Mesenchymal stem cell (in vitro differentiated cells and primary cell): Measurements from ENCODE around the gene FIGLA.

ENCODE experiments used
- DNase-seq: peaks from one replicate; pipeline ENCODE4 v3.0.0-alpha.2; 2013
- H2AFZ ChIP-seq: one replicate; pipeline ENCODE4 v1.6.1; 2013; ENCODE audit warnings: low read depth, mild to moderate bottlenecking, control low read depth, inconsistent platforms, low read length, moderate library complexity
- H2AK5ac ChIP-seq: 2 replicates; pipeline ENCODE4 v1.6.1; 2013; ENCODE audit warnings: low read length, moderate library complexity, mild to moderate bottlenecking, inconsistent platforms; ENCODE audit not compliant: severe bottlenecking
- H2BK120ac ChIP-seq: one replicate; pipeline ENCODE4 v1.6.1; 2013; ENCODE audit warnings: low read depth, mild to moderate bottlenecking, inconsistent platforms, low read length, moderate library complexity
- H2BK12ac ChIP-seq, 2 experiments: one replicate each; pipeline ENCODE4 v1.6.1; 2013; ENCODE audit warnings: inconsistent platforms in 2 of 2, low read length in 2 of 2, mild to moderate bottlenecking in 2 of 2, moderate library complexity in 2 of 2, control low read depth in 1 of 2
- H2BK15ac ChIP-seq: one replicate; pipeline ENCODE4 v1.6.1; 2013; ENCODE audit warnings: mild to moderate bottlenecking, low read depth, inconsistent platforms; ENCODE audit not compliant: poor library complexity, severe bottlenecking
- H2BK5ac ChIP-seq: 2 replicates; pipeline ENCODE4 v1.6.1; 2013; ENCODE audit warnings: low read depth, mild to moderate bottlenecking, low read length, control low read depth, inconsistent platforms; ENCODE audit not compliant: poor library complexity, severe bottlenecking
- H3K14ac ChIP-seq, 2 experiments: one replicate each; pipeline ENCODE4 v1.6.1; 2013; ENCODE audit warnings: inconsistent platforms in 2 of 2, low read length in 2 of 2, control low read depth in 1 of 2, mild to moderate bottlenecking in 1 of 2, moderate library complexity in 1 of 2
- H3K18ac ChIP-seq, 2 experiments: one replicate each; pipeline ENCODE4 v1.6.1; 2013; ENCODE audit warnings: inconsistent platforms in 2 of 2, low read length in 2 of 2, control low read depth in 1 of 2, low read depth in 1 of 2, mild to moderate bottlenecking in 1 of 2
- H3K23ac ChIP-seq, 2 experiments: one replicate each; pipeline ENCODE4 v1.6.1; 2013; ENCODE audit warnings: inconsistent platforms in 2 of 2, low read length in 2 of 2, mild to moderate bottlenecking in 2 of 2, moderate library complexity in 2 of 2, control low read depth in 1 of 2
- H3K27ac ChIP-seq: 2 replicates; pipeline ENCODE4 v1.5.1; 2013; ENCODE audit warnings: mild to moderate bottlenecking, moderate library complexity, low read length, control low read depth, inconsistent platforms; ENCODE audit not compliant: poor library complexity, severe bottlenecking
- H3K27me3 ChIP-seq, 2 experiments: 2 replicates each; pipeline versions ENCODE4 v1.6.1 to v1.7.0; 2013; ENCODE audit warnings: low read length in 2 of 2, mild to moderate bottlenecking in 2 of 2, moderate library complexity in 2 of 2, control low read depth in 1 of 2, inconsistent platforms in 1 of 2; ENCODE audit not compliant: control insufficient read depth in 1 of 2, insufficient read depth in 1 of 2
- H3K36me3 ChIP-seq, 2 experiments: 2 replicates each; pipeline versions ENCODE4 v1.6.1 to v1.7.0; 2013; ENCODE audit warnings: low read length in 2 of 2, control low read depth in 1 of 2, inconsistent platforms in 1 of 2, low read depth in 1 of 2, mild to moderate bottlenecking in 1 of 2; ENCODE audit not compliant: insufficient read depth in 2 of 2, control insufficient read depth in 1 of 2
- H3K4ac ChIP-seq, 2 experiments: one replicate each; pipeline ENCODE4 v1.6.1; 2013; ENCODE audit warnings: inconsistent platforms in 2 of 2, low read length in 2 of 2, mild to moderate bottlenecking in 2 of 2, moderate library complexity in 2 of 2, control low read depth in 1 of 2, low read depth in 1 of 2
- H3K4me1 ChIP-seq: 2 replicates; pipeline ENCODE4 v1.6.1; 2013; ENCODE audit warnings: low read depth, low read length, control low read depth; ENCODE audit not compliant: control insufficient read depth, insufficient read depth
- H3K4me2 ChIP-seq: 2 replicates; pipeline ENCODE4 v1.6.1; 2013; ENCODE audit warnings: low read length, mild to moderate bottlenecking, inconsistent platforms; ENCODE audit not compliant: poor library complexity, severe bottlenecking
- H3K4me3 ChIP-seq, 2 experiments: 2 replicates each; pipeline versions ENCODE4 v1.5.1 to v1.7.0; 2013; ENCODE audit warnings: low read length in 2 of 2, mild to moderate bottlenecking in 2 of 2, control low read depth in 1 of 2, low read depth in 1 of 2; ENCODE audit not compliant: insufficient read depth in 1 of 2
- H3K79me1 ChIP-seq: replicated peaks from 2 replicates; pipeline ENCODE4 v1.6.1; 2013; ENCODE audit warnings: mild to moderate bottlenecking, control low read depth, low read length, inconsistent platforms; ENCODE audit not compliant: poor library complexity, severe bottlenecking
- H3K9ac ChIP-seq: 2 replicates; pipeline ENCODE4 v1.7.0; 2013; ENCODE audit warnings: mild to moderate bottlenecking, low read length, moderate library complexity
- H3K9me3 ChIP-seq: 2 replicates; pipeline ENCODE4 v1.7.0; 2013; ENCODE audit warnings: mild to moderate bottlenecking, low read length; ENCODE audit not compliant: control insufficient read depth
- H4K8ac ChIP-seq: one replicate; pipeline ENCODE4 v1.6.1; 2013; ENCODE audit warnings: inconsistent platforms, mild to moderate bottlenecking, low read length, moderate library complexity
- H4K91ac ChIP-seq: one replicate; pipeline ENCODE4 v1.6.1; 2013; ENCODE audit warnings: mild to moderate bottlenecking, low read length, inconsistent platforms
- WGBS: methylation state at CpG from one replicate; pipeline ENCODE4 v1.1.7; 2013; ENCODE audit warnings: mixed read lengths; 5-methylcytosine and 5-hydroxymethylcytosine counted together

Gene FIGLA

GRCh38 chr2:70785137-70785911, 5.1 kb downstream of the FIGLA start:
- Histone ChIP-seq H3K4ac (no peak overlapping the region), H3K23ac (no peak overlapping the region), H3K4me1 (peaks cover 4% of the 10 kb centered on the region), H3K4me3 (no peak overlapping the region), H3K9ac (no peak overlapping the region), H3K27me3 (peaks cover 39 to 45% of the 10 kb centered on the region in 2 experiments), H4K91ac (no peak overlapping the region), H3K79me1 (no peaks in the 10 kb centered on the region), H2BK5ac (no peak overlapping the region), H3K14ac (no peak overlapping the region), H2AK5ac (no peak overlapping the region), H3K4me2 (no peak overlapping the region), H2BK120ac (no peak overlapping the region), H2BK12ac (no peak overlapping the region), H3K27ac (no peak overlapping the region), H3K36me3 (no peaks in the 10 kb centered on the region), H2BK15ac (no peak overlapping the region), H3K18ac (no peak overlapping the region), H3K9me3 (no peaks in the 10 kb centered on the region), H2AFZ (no peak overlapping the region), H4K8ac (no peak overlapping the region)
- WGBS, result 10% methylated on average over 2 of the region's 7 CpGs
- DNase-seq, result no peak

- no peak overlapping the region for H2BK15ac ChIP-seq
- H3K9ac ChIP-seq, result no peak overlapping the region
- H3K79me1 ChIP-seq, result no peaks in the 10 kb centered on the region
- no peaks in the 10 kb centered on the region for H3K36me3 ChIP-seq
- peaks cover 35 to 38% of the 10 kb centered on the region in 2 experiments for H3K27me3 ChIP-seq
- H3K27ac ChIP-seq, result no peak overlapping the region
- no peak for DNase-seq
- no peak overlapping the region for H4K91ac ChIP-seq
- no peak overlapping the region for H2AK5ac ChIP-seq
- H4K8ac ChIP-seq, result no peak overlapping the region
- no peaks in the 10 kb centered on the region for H3K4me1 ChIP-seq
- H2BK12ac ChIP-seq, result no peak overlapping the region
- no peak overlapping the region for H3K4me2 ChIP-seq
- no peak overlapping the region for H3K4me3 ChIP-seq
- no peak overlapping the region for H3K4ac ChIP-seq
- H3K9me3 ChIP-seq, result no peaks in the 10 kb centered on the region
- no peak overlapping the region for H3K14ac ChIP-seq
- no peak overlapping the region for H3K18ac ChIP-seq
- no peak overlapping the region for H2BK120ac ChIP-seq
- H2AFZ ChIP-seq, result no peak overlapping the region
- WGBS, result 88% methylated on average over 1 of the region's 2 CpGs
- no peak overlapping the region for H2BK5ac ChIP-seq
- no peak overlapping the region for H3K23ac ChIP-seq
These were observed 6.1 kb downstream of the FIGLA start for GRCh38 chr2:70784320-70784719.

GRCh38 chr2:70779911-70780545, 10.4 kb downstream of the FIGLA start:
- Histone ChIP-seq H3K4me2 (no peak overlapping the region), H3K23ac (no peak overlapping the region), H3K4me1 (no peaks in the 10 kb centered on the region), H2BK12ac (no peak overlapping the region), H2AK5ac (no peak overlapping the region), H4K8ac (no peak overlapping the region), H2BK15ac (no peak overlapping the region), H3K9ac (no peak overlapping the region), H2BK120ac (no peak overlapping the region), H2AFZ (no peak overlapping the region), H2BK5ac (no peak overlapping the region), H4K91ac (no peak overlapping the region), H3K36me3 (no peaks in the 10 kb centered on the region), H3K79me1 (no peaks in the 10 kb centered on the region), H3K14ac (no peak overlapping the region), H3K27me3 (peaks cover 17 to 20% of the 10 kb centered on the region in 2 experiments), H3K4ac (no peak overlapping the region), H3K18ac (no peak overlapping the region), H3K27ac (no peak overlapping the region), H3K4me3 (no peak overlapping the region), H3K9me3 (peaks cover 4% of the 10 kb centered on the region)
- 75% methylated on average over 8 of the region's 8 CpGs for WGBS
- DNase-seq, result no peak

GRCh38 chr2:70779491-70779890, 11.0 kb downstream of the FIGLA start:
- H3K4ac ChIP-seq, result no peak overlapping the region
- H4K8ac ChIP-seq, result no peak overlapping the region
- no peak overlapping the region for H4K91ac ChIP-seq
- no peaks in the 10 kb centered on the region for H3K36me3 ChIP-seq
- no peak overlapping the region for H2BK12ac ChIP-seq
- H3K23ac ChIP-seq, result no peak overlapping the region
- no peak overlapping the region for H2AK5ac ChIP-seq
- H3K27me3 ChIP-seq, result peaks cover 18 to 20% of the 10 kb centered on the region in 2 experiments
- no peak overlapping the region for H3K27ac ChIP-seq
- H3K4me2 ChIP-seq, result no peak overlapping the region
- H2AFZ ChIP-seq, result no peak overlapping the region
- no peak overlapping the region for H2BK15ac ChIP-seq
- H2BK5ac ChIP-seq, result no peak overlapping the region
- H2BK120ac ChIP-seq, result no peak overlapping the region
- no peaks in the 10 kb centered on the region for H3K4me1 ChIP-seq
- no peak overlapping the region for H3K4me3 ChIP-seq
- WGBS, result 69% methylated on average over 3 of the region's 3 CpGs
- H3K18ac ChIP-seq, result no peak overlapping the region
- no peak overlapping the region for H3K9ac ChIP-seq
- DNase-seq, result no peak
- H3K79me1 ChIP-seq, result no peaks in the 10 kb centered on the region
- H3K9me3 ChIP-seq, result peaks cover 4% of the 10 kb centered on the region
- no peak overlapping the region for H3K14ac ChIP-seq
